H1 (cell line): Measurements from ENCODE around the gene IPO9. TPM values are rescaled to one million over a fixed set of nuclear protein-coding genes. Genes with fewer than 3 reads are reported as not detected.

Experiments used
- CTCF ChIA-PET: fragments of 300-600 bp; sonication (Branson Sonifier 250); formaldehyde crosslinking; loops from one replicate; lab custom pipeline; 2021; ENCODE audit not compliant: partially characterized antibody; lab: Charles Lee
- POLR2A ChIA-PET: fragments of 300-600 bp; sonication (Branson Sonifier 250); formaldehyde crosslinking; loops from one replicate; lab custom pipeline; 2021; ENCODE audit warnings: inconsistent platforms; ENCODE audit not compliant: partially characterized antibody; lab: Charles Lee
- DNase-seq, 2 experiments: peaks; one replicate each; pipeline versions ENCODE4 v3.0.0 to v3.0.0-alpha.2; 2010 to 2022; ENCODE audit warnings: low spot score in 2 of 2, low read depth in 1 of 2, mixed read lengths in 1 of 2
- FAIRE-seq: peaks from 2 replicates; lab custom pipeline; 2011; peaks lifted over from hg19 to GRCh38; lab: Jason Lieb, UNC
- H2AFZ ChIP-seq: 2 replicates; pipeline ENCODE4 v1.8.1; 2012; ENCODE audit warnings: low read length, inconsistent platforms
- H2AK5ac ChIP-seq: 2 replicates; pipeline ENCODE4 v1.6.1; 2013; ENCODE audit warnings: low read depth, low read length
- H2BK120ac ChIP-seq: replicated peaks from 2 replicates; pipeline ENCODE3; 2013; ENCODE audit warnings: low read depth, low read length, inconsistent platforms
- H2BK12ac ChIP-seq: 2 replicates; pipeline ENCODE4 v1.6.1; 2013; ENCODE audit warnings: low read depth, low read length
- H2BK15ac ChIP-seq: 2 replicates; pipeline ENCODE4 v1.6.1; 2013; ENCODE audit warnings: low read length
- H2BK20ac ChIP-seq: 2 replicates; pipeline ENCODE4 v1.6.1; 2013; ENCODE audit warnings: low read length
- H2BK5ac ChIP-seq: 2 replicates; pipeline ENCODE4 v1.6.1; 2013; ENCODE audit warnings: low read depth, low read length
- H3K14ac ChIP-seq: 2 replicates; pipeline ENCODE4 v1.6.1; 2013; ENCODE audit warnings: inconsistent platforms; ENCODE audit not compliant: insufficient read length
- H3K18ac ChIP-seq: 2 replicates; pipeline ENCODE4 v1.6.1; 2013; ENCODE audit warnings: low read length; ENCODE audit errors: extremely low read depth
- H3K23ac ChIP-seq: 2 replicates; pipeline ENCODE4 v1.6.1; 2013; ENCODE audit warnings: inconsistent platforms; ENCODE audit not compliant: insufficient read length
- H3K23me2 ChIP-seq: 2 replicates; pipeline ENCODE4 v1.6.1; 2013; ENCODE audit warnings: low read depth, low read length
- H3K27ac ChIP-seq: 2 replicates; pipeline ENCODE4 v1.6.1; 2011; ENCODE audit warnings: low read depth, low read length, inconsistent platforms
- H3K27me3 ChIP-seq, 4 experiments: replicated peaks in 1 of 4; 1 replicate in 1 of 4; 2 replicates in 3 of 4; pipeline versions ENCODE4 v1.6.1 to v1.8.1; 2011 to 2013; ENCODE audit warnings: low read length in 3 of 4, mild to moderate bottlenecking in 3 of 4, inconsistent platforms in 2 of 4, mixed read lengths in 2 of 4, moderate library complexity in 1 of 4; ENCODE audit not compliant: control insufficient read depth in 3 of 4, insufficient read depth in 3 of 4; ENCODE audit errors: extremely low read depth in 1 of 4
- H3K36me3 ChIP-seq, 4 experiments: 2 replicates each; pipeline versions ENCODE4 v1.6.1 to v1.8.1; 2011 to 2013; ENCODE audit warnings: mild to moderate bottlenecking in 4 of 4, low read length in 3 of 4, moderate library complexity in 2 of 4, control low read depth in 1 of 4, inconsistent platforms in 1 of 4; ENCODE audit not compliant: insufficient read depth in 4 of 4, control insufficient read depth in 2 of 4
- H3K4ac ChIP-seq: replicated peaks from 2 replicates; pipeline ENCODE3; 2013; ENCODE audit warnings: low read length, low read depth, mixed read lengths, inconsistent platforms; ENCODE audit not compliant: insufficient read length
- H3K4me1 ChIP-seq, 4 experiments: replicated peaks in 1 of 4; 1 replicate in 1 of 4; 2 replicates in 3 of 4; pipeline versions ENCODE4 v1.6.1 to v1.8.1; 2011 to 2013; ENCODE audit warnings: low read length in 3 of 4, inconsistent platforms in 2 of 4, mixed read lengths in 1 of 4; ENCODE audit not compliant: insufficient read depth in 4 of 4, control insufficient read depth in 3 of 4
- H3K4me2 ChIP-seq, 2 experiments: 2 replicates each; pipeline versions ENCODE4 v1.6.1 to v1.8.1; 2011 to 2013; ENCODE audit warnings: low read depth in 2 of 2, low read length in 2 of 2, control low read depth in 1 of 2, inconsistent platforms in 1 of 2, mild to moderate bottlenecking in 1 of 2; ENCODE audit not compliant: insufficient read depth in 1 of 2
- H3K4me3 ChIP-seq, 4 experiments: fragments of 200-600, 300-600 bp in 1 of 4; sonication (generic), shearing (Covaris generic), sonication (Bioruptor Twin) in 1 of 4; 2 replicates each; pipeline versions ENCODE4 v1.5.1 to v1.8.1; 2011 to 2016; ENCODE audit warnings: low read length in 4 of 4, low read depth in 3 of 4, control low read depth in 2 of 4, inconsistent platforms in 2 of 4, mild to moderate bottlenecking in 2 of 4, mixed read lengths in 1 of 4, moderate library complexity in 1 of 4; ENCODE audit not compliant: insufficient read depth in 2 of 4; ENCODE audit errors: extremely low read depth in 1 of 4
- H3K56ac ChIP-seq: replicated peaks from 2 replicates; pipeline ENCODE3; 2013; ENCODE audit warnings: low read depth, mild to moderate bottlenecking, mixed read lengths, low read length, inconsistent platforms; ENCODE audit not compliant: insufficient read length
- H3K79me1 ChIP-seq: 2 replicates; pipeline ENCODE4 v1.6.1; 2013; ENCODE audit warnings: low read depth, low read length, control low read depth
- H3K79me2 ChIP-seq, 2 experiments: 2 replicates each; pipeline versions ENCODE4 v1.6.1 to v1.8.1; 2012 to 2013; ENCODE audit warnings: low read length in 2 of 2, mild to moderate bottlenecking in 2 of 2, inconsistent platforms in 1 of 2; ENCODE audit not compliant: insufficient read depth in 2 of 2, control insufficient read depth in 1 of 2
- H3K9ac ChIP-seq, 4 experiments: replicated peaks in 1 of 4; 1 replicate in 1 of 4; 2 replicates in 3 of 4; pipeline versions ENCODE4 v1.6.1 to v1.8.1; 2011 to 2013; ENCODE audit warnings: low read depth in 3 of 4, low read length in 3 of 4, control low read depth in 2 of 4, mild to moderate bottlenecking in 2 of 4, moderate library complexity in 2 of 4, inconsistent platforms in 1 of 4; ENCODE audit errors: extremely low read depth in 1 of 4
- H3K9me3 ChIP-seq, 2 experiments: 2 replicates each; pipeline versions ENCODE4 v1.6.1 to v1.8.1; 2012 to 2013; ENCODE audit warnings: mild to moderate bottlenecking in 2 of 2, moderate library complexity in 2 of 2, control low read depth in 1 of 2, inconsistent platforms in 1 of 2, low read depth in 1 of 2, low read length in 1 of 2, mixed read lengths in 1 of 2; ENCODE audit not compliant: insufficient read depth in 2 of 2
- H4K20me1 ChIP-seq, 2 experiments: replicated peaks in 1 of 2; 2 replicates each; pipeline versions ENCODE3 to v1.8.1; 2011 to 2013; ENCODE audit warnings: inconsistent platforms in 2 of 2, low read length in 2 of 2, mild to moderate bottlenecking in 1 of 2; ENCODE audit not compliant: insufficient read depth in 2 of 2, control insufficient read depth in 1 of 2
- H4K5ac ChIP-seq: 2 replicates; pipeline ENCODE4 v1.6.1; 2013; ENCODE audit warnings: low read length, low read depth, mixed read lengths, inconsistent platforms; ENCODE audit not compliant: insufficient read length
- H4K8ac ChIP-seq: 2 replicates; pipeline ENCODE4 v1.8.0; 2013; ENCODE audit warnings: mild to moderate bottlenecking, moderate library complexity, low read length, inconsistent platforms; ENCODE audit not compliant: insufficient read depth; ENCODE audit errors: extremely low read depth
- H4K91ac ChIP-seq: replicated peaks from 2 replicates; pipeline ENCODE3; 2013; ENCODE audit warnings: low read length, mixed read lengths, inconsistent platforms; ENCODE audit not compliant: insufficient read length
- KDM4A ChIP-seq: IDR thresholded peaks from one replicate; pipeline ENCODE4 v1.7.1; 2012; ENCODE audit warnings: low read depth, mild to moderate bottlenecking, moderate library complexity, low read length, inconsistent platforms; ENCODE audit not compliant: severe bottlenecking
- NRF1 ChIP-seq: IDR thresholded peaks from 2 replicates; pipeline ENCODE4 v1.6.1; 2011; ENCODE audit warnings: mild to moderate bottlenecking, low read depth, low read length, improper control_type of control experiment
- PHF8 ChIP-seq: fragments of 200-600 bp; sonication (generic); conservative IDR thresholded peaks from 2 replicates; pipeline ENCODE4 v1.7.1; 2012; ENCODE audit warnings: low read depth, mild to moderate bottlenecking, inconsistent platforms, low read length, moderate library complexity
- POLR2A ChIP-seq, 2 experiments: IDR thresholded peaks; 1 replicate in 1 of 2; 2 replicates in 1 of 2; pipeline ENCODE4 v1.6.1; 2011; ENCODE audit warnings: low read depth in 2 of 2, low read length in 2 of 2, mild to moderate bottlenecking in 2 of 2; ENCODE audit errors: control extremely low read depth in 1 of 2
- POU5F1 ChIP-seq: IDR thresholded peaks from 2 replicates; pipeline ENCODE4 v1.6.1; 2011; ENCODE audit warnings: low read depth, mild to moderate bottlenecking, low read length, moderate library complexity
- RBBP5 ChIP-seq: IDR thresholded peaks from 2 replicates; pipeline ENCODE4 v1.7.1; 2012; ENCODE audit warnings: low read depth, mild to moderate bottlenecking, inconsistent platforms, low read length, moderate library complexity, borderline replicate concordance
- RNF2 ChIP-seq: fragments of 200-900, 300-1000 bp; sonication (generic); IDR thresholded peaks from 2 replicates; pipeline ENCODE4 v1.7.1; 2016; ENCODE audit warnings: borderline replicate concordance, low read depth, mild to moderate bottlenecking, antibody characterized with exemption, low read length; ENCODE audit not compliant: poor library complexity, severe bottlenecking; ENCODE audit errors: missing control alignments
- SAP30 ChIP-seq: fragments of 300-600 bp; sonication (generic); IDR thresholded peaks from 2 replicates; pipeline ENCODE4 v1.7.1; 2012; ENCODE audit warnings: low read length, moderate library complexity, mild to moderate bottlenecking, inconsistent platforms; ENCODE audit not compliant: insufficient read depth, insufficient replicate concordance
- SIX5 ChIP-seq: IDR thresholded peaks from 2 replicates; pipeline ENCODE4 v1.6.1; 2011; ENCODE audit warnings: mild to moderate bottlenecking, low read depth, low read length
- SP1 ChIP-seq: IDR thresholded peaks from 2 replicates; pipeline ENCODE4 v1.6.1; 2011; ENCODE audit warnings: low read depth, low read length
- TAF1 ChIP-seq: IDR thresholded peaks from 2 replicates; pipeline ENCODE4 v1.6.1; 2011; ENCODE audit warnings: mild to moderate bottlenecking, low read depth, low read length
- TBP ChIP-seq: IDR thresholded peaks from 2 replicates; pipeline ENCODE4 v1.6.1; 2011; ENCODE audit warnings: low read depth, low read length, improper control_type of control experiment
- WGBS, 2 experiments: shearing (Covaris generic) in 1 of 2; methylation state at CpG; one replicate each; pipeline versions ENCODE4 v1.1.6 to v1.1.7; 2013 to 2015; ENCODE audit warnings: low lambda C conversion rate in 2 of 2, mixed read lengths in 2 of 2, inconsistent platforms in 1 of 2, low coverage in 1 of 2, missing lambda C conversion rate in 1 of 2; ENCODE audit not compliant: insufficient replicate concordance in 2 of 2, insufficient coverage in 1 of 2, insufficient read length in 1 of 2; ENCODE audit errors: extremely low coverage in 1 of 2, missing lambda C conversion rate in 1 of 2; 5-methylcytosine and 5-hydroxymethylcytosine counted together
- polyA plus RNA-seq, 7 experiments: library from polyadenylated mRNA; depleted of rRNA in 3 of 7; stranded (reverse) in 5 of 7; unstranded in 2 of 7; fragments of >200 nt in 5 of 7; fragments of 200-250 nt in 2 of 7; gene quantifications; 1 replicate in 5 of 7; 2 replicates in 1 of 7; 4 replicates in 1 of 7; pipeline versions ENCODE4 v1.2.1 to v1.2.3, GENCODE V29; 2011 to 2013; ENCODE audit warnings: missing spikeins in 2 of 7, mixed read lengths in 2 of 7
- total RNA-seq: library from RNA; stranded (reverse); fragmentation: NEBNext Ultra II Directional; extraction: Animal tissue kit (Norgen Biotek cat#: 25700); gene quantifications from 2 replicates; pipeline ENCODE4 v1.2.1, GENCODE V29; 2021

IPO9 gene
- total and polyA plus RNA-seq, 2 of the 8 experiments (the other 6 are each of a cell fraction or from before 2014, with no cell fraction given): 61.0 to 122 TPM

GRCh38 chr1:201918343-201918742, 89.4 kb downstream of the IPO9 start:
- Histone ChIP-seq H3K4me3 (no peak overlapping the region), H3K79me2 (no peaks in the 10 kb centered on the region), H3K56ac (no peak overlapping the region), H3K9ac (no peak overlapping the region), H3K23me2 (no peaks in the 10 kb centered on the region), H4K5ac (no peak overlapping the region), H3K4me2 (no peak overlapping the region), H2BK12ac (no peak overlapping the region; the same call in 1 of the 2 replicates), H2BK120ac (no peak overlapping the region), H3K36me3 (no peaks in the 10 kb centered on the region), H2BK20ac (no peak overlapping the region), H3K27ac (no peak overlapping the region), H4K8ac (no peak overlapping the region), H3K23ac (no peak overlapping the region), H4K20me1 (no peaks in the 10 kb centered on the region), H3K9me3 (no peaks in the 10 kb centered on the region), H2AFZ (no peak overlapping the region), H3K4ac (no peak overlapping the region), H2AK5ac (no peak overlapping the region), H3K4me1 (no peaks in the 10 kb centered on the region; a peak in 1 of 7 replicates), H3K14ac (no peak overlapping the region), H3K18ac (no peak overlapping the region; the same call in 1 of the 2 replicates), H3K79me1 (no peaks in the 10 kb centered on the region), H2BK15ac (peak overlapping the region; percentile 72; the same call in 1 of the 2 replicates), H2BK5ac (no peak overlapping the region), H4K91ac (no peak overlapping the region), H3K27me3 (no peaks in the 10 kb centered on the region)
- DNase-seq (no peak), FAIRE-seq (no peak)
- ChIA-PET CTCF (interaction anchor here (0.8 to 4.0 kb wide), 5 partner anchors 15 to 39 kb away, joined by 3 to 22 read pairs (median 5); partner anchors contain the start of gene LMOD1), POLR2A (interaction anchor here (1.5 to 1.9 kb wide), 3 partner anchors 18 to 37 kb away, joined by 3 to 5 read pairs (median 3); no protein-coding TSS in a partner anchor)
- 81% methylated on average over 5 of the region's 5 CpGs; no CpG with 5 or more reads in 1 of the 2 experiments for WGBS, 2 experiments
- no peak for TF ChIP-seq RNF2
- no peak for TF ChIP-seq POLR2A (IDR thresholded peaks at IDR 0.05; ENCODE audit: control extremely low read depth in 1 of 2, low read depth in 2 of 2, low read length in 2 of 2)
- no peak for TF ChIP-seq RBBP5
- TF ChIP-seq TAF1: no peak
- TF ChIP-seq KDM4A: no peak
- no peak for TF ChIP-seq SIX5
- TF ChIP-seq PHF8: no peak
- no peak for TF ChIP-seq TBP
- no peak for TF ChIP-seq NRF1
- TF ChIP-seq SAP30: no peak
- no peak for TF ChIP-seq POU5F1
- TF ChIP-seq SP1: no peak
